Measurements from ENCODE around the gene HIVEP3.

HIVEP3 gene

DNA sequence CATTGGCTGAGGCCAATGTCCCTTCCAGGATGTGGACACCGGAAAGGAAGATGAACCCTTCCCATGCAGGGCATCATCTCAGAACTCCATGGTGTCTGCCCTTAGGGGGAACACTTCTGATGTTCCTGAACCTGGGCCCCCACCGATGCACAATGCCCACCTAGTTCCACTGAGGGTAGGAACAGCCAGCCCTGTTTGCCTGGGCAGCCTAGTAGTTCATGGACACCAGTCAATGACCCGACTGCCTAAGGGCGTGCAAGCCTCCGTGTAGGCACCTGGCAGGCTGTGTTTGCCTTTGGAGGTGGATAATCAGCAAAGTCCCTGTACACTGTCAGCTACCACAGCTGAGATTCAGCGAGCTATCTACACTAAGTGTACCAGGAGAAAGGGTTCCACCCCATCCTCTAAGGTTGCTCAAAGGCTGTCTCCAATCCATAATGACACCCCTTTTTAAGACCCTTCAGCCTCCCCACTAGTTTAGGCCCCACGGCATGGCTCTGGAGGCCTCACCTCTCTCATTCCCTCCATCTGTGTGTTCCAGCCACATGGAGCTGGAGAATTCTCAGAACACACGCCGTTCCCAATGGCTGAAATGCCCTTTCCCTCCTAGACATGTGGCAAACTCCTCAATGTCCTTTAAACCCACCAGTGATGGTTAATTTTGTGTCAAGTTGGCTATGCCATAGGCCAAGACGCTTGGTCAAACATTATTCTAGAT, 309.4 kb downstream of the HIVEP3 start:
- in situ Hi-C loops (cut with MboI; ENCODE audit: low pct_unique_long_range_greater_than_20kb, low sequenced_read_pairs): no loop called here
- DNase-seq: no peak

DNA sequence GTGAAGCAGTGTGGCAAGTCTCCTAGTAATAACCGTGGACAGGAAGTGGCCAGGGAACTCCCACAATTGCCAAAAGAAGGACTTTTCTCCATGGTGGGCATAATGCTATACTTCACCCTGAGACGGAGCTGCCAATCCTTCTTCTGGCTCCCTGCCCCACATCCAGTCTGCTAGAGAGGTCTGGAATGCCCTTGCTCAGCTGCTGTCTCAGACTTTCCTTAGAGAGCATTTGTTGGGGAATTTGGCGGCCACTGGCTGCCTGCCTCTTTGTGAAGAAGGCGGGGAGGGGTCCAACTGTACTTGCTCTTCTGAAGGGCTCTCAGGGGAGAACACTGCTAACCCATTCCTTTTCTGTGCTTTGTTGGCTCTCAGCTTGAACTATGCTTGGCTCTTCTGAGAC, 310.5 kb downstream of the HIVEP3 start:
- DNase-seq: no peak
- in situ Hi-C loops (cut with MboI; ENCODE audit: low pct_unique_long_range_greater_than_20kb, low sequenced_read_pairs): no loop called here

DNA sequence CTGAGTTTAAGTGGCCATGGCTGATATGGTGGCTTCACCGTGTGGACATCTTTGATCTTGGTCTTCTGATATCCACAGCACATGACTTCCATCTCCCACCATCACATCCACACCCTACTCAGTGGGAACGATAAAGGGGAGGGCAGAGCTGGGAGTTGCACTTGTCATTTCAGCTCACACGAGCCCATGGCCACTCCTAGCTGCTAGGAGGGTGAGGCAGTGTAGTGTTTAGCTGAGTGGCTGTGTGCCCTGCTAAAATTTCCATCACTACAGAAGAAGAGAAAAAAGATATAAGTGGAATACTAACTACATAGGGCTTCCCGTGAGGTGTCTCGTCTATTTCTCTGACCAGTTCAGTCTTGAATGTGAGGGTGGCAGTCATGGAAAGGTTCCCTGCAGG, 310.9 kb downstream of the HIVEP3 start:
- in situ Hi-C loops (cut with MboI; ENCODE audit: low pct_unique_long_range_greater_than_20kb, low sequenced_read_pairs): no loop called here
- no peak for DNase-seq

DNA sequence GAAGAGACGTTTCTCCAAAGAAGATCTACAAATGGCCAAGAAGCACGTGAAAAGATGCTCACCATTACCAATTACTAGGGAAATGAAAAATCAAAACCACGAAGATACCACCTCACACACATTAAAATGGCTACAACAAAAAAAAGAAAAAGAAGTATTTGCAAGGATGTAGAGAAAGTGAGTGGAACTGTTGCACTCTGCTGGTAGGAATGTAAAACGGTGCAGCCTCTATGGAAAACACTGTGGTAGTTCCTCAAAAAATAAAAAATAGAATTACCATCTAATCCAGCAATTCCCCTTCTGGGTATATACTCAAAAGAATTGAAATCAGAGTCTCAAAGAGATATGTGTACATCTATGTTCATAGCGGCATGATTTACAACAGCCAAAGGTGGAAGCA, 318.8 kb downstream of the HIVEP3 start:
- in situ Hi-C loops (cut with MboI; ENCODE audit: low pct_unique_long_range_greater_than_20kb, low sequenced_read_pairs): no loop called here
- DNase-seq: peak; percentile 42

DNA sequence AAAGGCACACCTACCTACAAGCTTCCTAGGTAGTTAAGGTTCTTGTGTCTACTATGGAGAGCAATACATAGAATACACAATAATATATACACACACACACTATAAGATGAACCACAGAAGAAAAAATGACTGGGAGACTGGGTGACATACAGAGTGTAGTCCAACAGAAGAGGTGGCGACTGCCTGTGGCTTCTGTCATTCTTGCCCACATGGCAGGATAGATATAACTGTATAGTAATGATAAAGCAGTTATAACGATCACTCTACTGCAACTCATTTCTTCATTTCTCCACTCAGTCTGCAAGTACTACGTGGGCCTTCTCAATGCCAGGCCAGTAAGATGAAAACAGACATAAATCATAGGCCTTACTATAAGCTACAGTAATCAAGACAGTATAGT, 320.4 kb downstream of the HIVEP3 start:
- DNase-seq: no peak
- in situ Hi-C loops (cut with MboI; ENCODE audit: low pct_unique_long_range_greater_than_20kb, low sequenced_read_pairs): no loop called here

DNA sequence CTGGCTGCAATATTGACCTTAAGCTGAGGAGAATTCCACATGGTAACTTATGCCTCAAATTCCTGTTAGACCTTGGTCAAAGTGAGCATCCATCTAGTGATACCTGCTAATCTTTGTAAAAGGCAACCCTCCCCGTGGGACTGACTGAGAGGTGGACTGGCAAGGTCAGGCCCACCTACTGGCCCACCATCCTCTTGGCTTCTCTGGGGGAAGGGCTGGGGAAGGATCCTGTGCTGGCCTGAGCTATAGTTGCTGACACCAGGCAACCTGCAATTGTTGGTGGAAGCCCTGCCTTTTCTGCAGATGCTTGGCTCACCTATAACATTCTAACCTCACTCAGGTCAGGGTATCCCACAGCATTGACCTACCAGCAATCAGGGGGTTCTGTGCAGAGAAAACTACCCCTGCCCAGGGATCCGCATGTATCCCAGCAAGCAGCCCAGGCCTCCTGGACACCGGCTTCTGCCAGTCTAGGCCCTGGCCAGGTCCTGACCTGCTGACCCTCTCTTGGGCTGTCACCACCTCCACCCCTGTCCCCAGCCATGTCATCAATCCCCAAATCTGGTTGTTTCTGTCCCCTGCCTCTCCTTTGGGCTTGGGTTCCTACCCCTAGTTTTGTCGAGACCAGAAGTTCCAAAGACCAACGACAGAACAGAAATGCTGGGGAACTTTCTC, 326.1 kb downstream of the HIVEP3 start:
- DNase-seq: no peak
- in situ Hi-C loops (cut with MboI; ENCODE audit: low pct_unique_long_range_greater_than_20kb, low sequenced_read_pairs): no loop called here

DNA sequence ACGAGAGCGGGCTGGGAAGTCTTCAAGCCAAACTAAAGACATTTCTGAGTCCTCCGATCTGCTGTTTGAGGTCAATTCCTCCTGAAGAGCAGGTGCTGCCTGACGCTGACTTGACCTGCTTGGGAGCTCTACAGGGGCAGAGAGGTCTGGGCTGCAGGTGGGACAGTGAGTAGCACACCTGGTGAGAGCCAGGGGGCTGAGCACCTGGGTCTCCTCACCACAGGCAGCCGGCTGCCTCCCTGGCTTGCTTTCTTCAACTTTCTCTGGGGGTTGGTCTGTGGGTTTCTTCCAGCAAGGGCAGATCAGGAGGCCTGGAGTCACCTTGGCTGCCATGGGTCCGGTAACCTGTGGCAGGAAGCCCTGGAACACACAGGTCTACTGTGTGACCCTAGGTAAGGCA, 326.8 kb downstream of the HIVEP3 start:
- in situ Hi-C loops (cut with MboI; ENCODE audit: low pct_unique_long_range_greater_than_20kb, low sequenced_read_pairs): no loop called here

DNA sequence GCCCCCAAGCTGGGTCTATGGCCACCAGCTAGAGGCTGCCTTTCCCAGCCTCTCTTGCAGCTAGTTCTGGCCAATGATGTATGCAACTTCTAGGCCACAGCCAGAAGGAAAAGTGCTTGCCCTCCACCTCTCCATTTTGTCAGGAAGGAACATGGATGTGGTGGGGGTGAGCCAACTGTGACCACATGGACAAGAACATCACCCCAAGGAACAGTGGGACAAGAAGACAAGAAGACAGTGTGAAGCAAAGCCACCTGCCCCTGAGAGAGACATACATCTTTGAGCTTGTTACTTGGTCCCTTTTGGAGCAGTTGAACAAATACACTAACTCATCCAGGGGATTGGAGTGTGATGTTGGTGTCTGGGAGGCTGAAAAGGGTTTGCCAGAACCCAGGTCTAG, 328.4 kb downstream of the HIVEP3 start:
- in situ Hi-C loops (cut with MboI; ENCODE audit: low pct_unique_long_range_greater_than_20kb, low sequenced_read_pairs): no loop called here
- DNase-seq: no peak

More for the DNA sequence above, 326.8 kb downstream of the HIVEP3 start:
- no peak for DNase-seq

DNA sequence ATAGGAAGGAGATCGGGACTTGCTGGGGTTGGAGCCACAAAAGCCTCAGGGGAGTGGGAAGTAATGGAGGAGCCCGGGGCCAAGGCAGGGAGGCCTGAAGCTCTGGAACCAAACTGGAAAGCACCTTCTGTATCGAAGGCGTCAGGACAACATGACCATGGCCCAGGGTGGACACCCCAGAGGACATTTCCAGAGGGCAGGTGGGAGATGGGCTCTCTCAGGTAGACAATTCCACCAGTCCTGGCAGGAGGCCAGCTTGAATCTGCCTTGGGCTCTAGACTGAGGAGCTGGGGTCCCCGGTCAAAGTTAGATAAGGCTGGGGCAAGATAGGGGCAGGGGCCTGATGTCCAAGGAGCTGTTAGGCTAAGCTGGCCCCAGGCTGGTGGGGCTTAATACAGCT, 329.3 kb downstream of the HIVEP3 start:
- DNase-seq: no peak
- in situ Hi-C loops (cut with MboI; ENCODE audit: low pct_unique_long_range_greater_than_20kb, low sequenced_read_pairs): no loop called here

DNA sequence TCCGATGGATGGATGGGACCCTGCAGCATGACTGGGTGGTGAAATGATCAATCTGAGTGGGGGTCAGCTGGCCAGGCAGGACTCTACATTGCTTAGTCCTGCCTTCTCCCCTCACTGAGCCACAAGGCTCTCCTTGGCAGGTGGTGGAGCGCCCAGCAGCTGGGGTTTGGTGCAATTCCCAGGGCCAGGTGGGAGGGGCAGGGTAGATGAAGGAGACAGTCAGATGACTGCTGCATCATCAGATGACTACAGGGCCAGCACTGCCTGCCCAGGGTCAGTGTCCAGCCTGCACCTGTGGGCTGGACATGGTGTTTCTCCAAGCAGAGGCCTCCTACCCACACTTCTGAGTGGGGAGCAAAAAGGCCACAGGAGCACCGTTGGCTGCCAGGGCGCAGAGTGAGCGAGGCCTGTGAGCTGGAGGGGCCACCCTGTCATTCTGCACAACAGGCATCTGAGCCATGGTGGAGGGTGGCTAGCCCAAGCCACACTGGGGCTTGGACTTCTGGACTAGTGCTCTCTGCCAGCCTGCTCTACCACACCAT, 330.3 kb downstream of the HIVEP3 start:
- no peak for DNase-seq
- in situ Hi-C loops (cut with MboI; ENCODE audit: low pct_unique_long_range_greater_than_20kb, low sequenced_read_pairs): no loop called here

DNA sequence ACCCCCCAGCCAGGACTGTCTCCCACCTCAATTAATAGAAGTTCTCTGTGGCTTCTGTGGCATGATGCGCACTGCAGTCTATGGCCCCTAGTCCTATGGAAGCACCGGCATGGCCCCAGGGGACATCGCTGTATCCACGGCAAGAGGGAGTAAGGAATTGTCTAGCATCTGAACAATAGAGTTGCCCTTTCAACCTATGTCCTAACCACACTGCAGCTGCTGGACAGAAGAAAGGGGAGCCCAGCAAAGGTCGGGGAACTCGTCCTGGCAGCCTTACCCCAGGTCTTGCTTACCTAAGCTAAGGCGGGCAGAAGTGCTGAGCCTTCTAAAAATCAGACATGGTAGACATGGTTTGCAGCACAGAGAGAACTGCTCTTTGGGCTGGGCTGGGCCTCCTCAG, 330.9 kb downstream of the HIVEP3 start:
- DNase-seq: no peak
- in situ Hi-C loops (cut with MboI; ENCODE audit: low pct_unique_long_range_greater_than_20kb, low sequenced_read_pairs): no loop called here

- in situ Hi-C loops (cut with MboI; ENCODE audit: low pct_unique_long_range_greater_than_20kb, low sequenced_read_pairs): no loop called here
- no peak for DNase-seq
Observed at GRCh38 chr1:41586230-41586629, 332.5 kb downstream of the HIVEP3 start.

- in situ Hi-C loops (cut with MboI; ENCODE audit: low pct_unique_long_range_greater_than_20kb, low sequenced_read_pairs): no loop called here
- DNase-seq: no peak
Observed at GRCh38 chr1:41583658-41584547, 334.8 kb downstream of the HIVEP3 start.

GRCh38 chr1:41582851-41583657, 335.7 kb downstream of the HIVEP3 start:
- in situ Hi-C loops (cut with MboI; ENCODE audit: low pct_unique_long_range_greater_than_20kb, low sequenced_read_pairs): no loop called here
- no peak for DNase-seq

- DNase-seq: no peak
- in situ Hi-C loops (cut with MboI; ENCODE audit: low pct_unique_long_range_greater_than_20kb, low sequenced_read_pairs): no loop called here
Observed at GRCh38 chr1:41582351-41582750, 336.4 kb downstream of the HIVEP3 start.

DNA sequence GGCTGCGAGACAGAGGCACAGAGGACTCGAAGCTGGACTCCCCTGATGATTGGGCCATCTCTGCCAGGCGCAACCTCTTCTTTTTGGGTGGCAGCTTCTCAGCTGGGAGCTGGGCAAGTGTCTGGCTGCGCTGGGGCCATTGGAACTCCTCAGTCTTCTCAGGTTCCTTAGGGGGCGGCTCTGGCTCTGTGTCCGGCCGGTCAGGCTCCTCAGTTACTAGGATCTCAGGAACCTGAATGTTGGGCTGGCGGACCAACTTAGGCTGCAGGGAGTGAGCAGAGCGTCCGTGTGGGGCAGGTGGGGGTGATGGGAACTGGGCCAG, 336.8 kb downstream of the HIVEP3 start:
- in situ Hi-C loops (cut with MboI; ENCODE audit: low pct_unique_long_range_greater_than_20kb, low sequenced_read_pairs): no loop called here
- DNase-seq: no peak

DNA sequence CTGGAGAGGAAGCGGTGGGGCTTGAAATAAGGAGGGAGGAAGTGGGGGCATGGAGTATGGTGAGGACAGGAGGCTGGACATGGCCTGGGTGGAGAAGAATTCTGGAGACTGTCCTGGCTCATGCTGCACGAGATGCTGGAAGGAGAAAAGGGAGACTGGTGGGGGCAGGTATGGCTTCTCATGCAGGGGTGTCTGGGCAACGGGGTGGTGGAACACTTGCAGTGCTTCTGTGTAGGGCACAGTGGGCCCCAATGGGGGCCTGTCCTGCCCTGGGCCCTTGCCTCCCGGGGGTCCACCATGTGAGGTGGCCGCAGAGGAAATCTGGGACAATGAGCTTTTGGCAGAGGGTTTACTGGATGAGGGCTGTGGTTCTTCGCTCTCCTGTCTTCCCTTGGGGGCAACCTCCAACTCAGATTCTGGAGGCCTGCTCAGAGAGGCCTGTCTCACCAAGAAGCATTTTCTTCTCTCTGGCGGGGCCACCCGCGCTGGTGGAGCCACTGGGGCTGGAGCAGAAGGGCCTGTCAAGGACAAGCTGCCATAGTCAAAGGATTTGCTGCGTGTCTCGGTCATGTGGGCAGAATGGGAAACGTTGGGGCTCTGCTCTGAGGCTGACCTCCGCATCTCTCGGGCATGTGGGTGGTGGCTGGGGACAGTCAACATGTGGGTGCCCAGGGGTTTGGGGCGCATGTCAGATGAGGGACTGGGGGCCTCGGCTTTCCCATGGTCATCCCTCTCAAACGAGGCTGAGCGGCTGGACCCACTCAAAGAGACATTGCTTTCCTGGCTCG, 337.3 kb downstream of the HIVEP3 start:
- in situ Hi-C loops (cut with MboI; ENCODE audit: low pct_unique_long_range_greater_than_20kb, low sequenced_read_pairs): no loop called here
- DNase-seq: no peak

DNA sequence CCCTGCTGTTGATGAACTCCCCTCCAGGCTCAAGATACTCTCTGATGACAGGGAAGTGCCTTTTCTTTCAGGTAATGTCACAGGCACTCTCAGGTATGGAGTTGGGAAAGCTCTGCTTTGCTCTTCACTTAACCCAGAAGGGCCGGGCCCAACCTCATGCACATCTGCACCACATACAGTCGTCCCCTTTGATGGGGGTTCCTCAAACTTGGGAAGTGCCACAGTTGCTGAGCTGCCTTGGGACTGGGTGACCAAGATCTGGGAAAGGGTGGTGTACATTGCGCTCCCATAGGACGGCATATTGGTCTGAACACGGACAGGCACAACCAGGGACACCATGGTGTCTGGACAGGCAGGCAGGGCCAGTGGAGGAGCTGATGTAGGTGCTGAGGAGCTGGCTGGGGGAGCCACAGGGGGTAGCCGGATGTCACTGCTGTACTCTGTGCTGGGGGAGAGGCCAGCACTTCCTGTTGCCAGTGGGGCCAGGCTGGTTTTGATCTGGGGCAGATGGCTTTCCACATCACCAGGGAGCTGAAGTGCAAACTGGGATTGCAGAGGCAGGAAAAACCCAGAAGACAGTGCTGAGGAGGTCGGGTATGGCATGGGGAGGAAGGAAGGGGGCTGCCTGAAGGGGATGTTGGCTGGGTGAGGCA, 338.1 kb downstream of the HIVEP3 start:
- in situ Hi-C loops (cut with MboI; ENCODE audit: low pct_unique_long_range_greater_than_20kb, low sequenced_read_pairs): no loop called here

More for the DNA sequence above, 338.1 kb downstream of the HIVEP3 start:
- DNase-seq: peak; percentile 33

All from KBM-7 (cell line).